H1 (cell line): Measurements from ENCODE around the gene CDT1. TPM values are rescaled to one million over a fixed set of nuclear protein-coding genes. Genes with fewer than 3 reads are reported as not detected.

ENCODE experiments used
- JUN ChIP-seq: IDR thresholded peaks from 2 replicates; pipeline ENCODE4 v1.6.1; 2011; ENCODE audit warnings: low read depth, mild to moderate bottlenecking, improper control_type of control experiment, low read length
- KDM4A ChIP-seq: IDR thresholded peaks from one replicate; pipeline ENCODE4 v1.7.1; 2012; ENCODE audit warnings: low read depth, mild to moderate bottlenecking, moderate library complexity, low read length, inconsistent platforms; ENCODE audit not compliant: severe bottlenecking
- POLR2AphosphoS5 ChIP-seq: IDR thresholded peaks from 2 replicates; pipeline ENCODE4 v1.6.1; 2011; ENCODE audit warnings: low read depth, low read length
- RAD21 ChIP-seq, 2 experiments: IDR thresholded peaks in 1 of 2; conservative IDR thresholded peaks in 1 of 2; 2 replicates each; pipeline ENCODE4 v1.6.1; 2011; ENCODE audit warnings: low read depth in 2 of 2, low read length in 2 of 2, improper control_type of control experiment in 1 of 2, inconsistent platforms in 1 of 2, mild to moderate bottlenecking in 1 of 2, moderate library complexity in 1 of 2
- RBBP5 ChIP-seq: IDR thresholded peaks from 2 replicates; pipeline ENCODE4 v1.7.1; 2012; ENCODE audit warnings: low read depth, mild to moderate bottlenecking, inconsistent platforms, low read length, moderate library complexity, borderline replicate concordance
- TAF1 ChIP-seq: IDR thresholded peaks from 2 replicates; pipeline ENCODE4 v1.6.1; 2011; ENCODE audit warnings: mild to moderate bottlenecking, low read depth, low read length
- polyA plus RNA-seq, 7 experiments: library from polyadenylated mRNA; depleted of rRNA in 3 of 7; stranded (reverse) in 5 of 7; unstranded in 2 of 7; fragments of >200 nt in 5 of 7; fragments of 200-250 nt in 2 of 7; gene quantifications; 1 replicate in 5 of 7; 2 replicates in 1 of 7; 4 replicates in 1 of 7; pipeline versions ENCODE4 v1.2.1 to v1.2.3, GENCODE V29; 2011 to 2013; ENCODE audit warnings: missing spikeins in 2 of 7, mixed read lengths in 2 of 7
- total RNA-seq: library from RNA; stranded (reverse); fragmentation: NEBNext Ultra II Directional; extraction: Animal tissue kit (Norgen Biotek cat#: 25700); gene quantifications from 2 replicates; pipeline ENCODE4 v1.2.1, GENCODE V29; 2021

The CDT1 gene
- total and polyA plus RNA-seq, 2 of the 8 experiments (the other 6 are each of a cell fraction or from before 2014, with no cell fraction given), result 76.7 to 95.4 TPM

DNA sequence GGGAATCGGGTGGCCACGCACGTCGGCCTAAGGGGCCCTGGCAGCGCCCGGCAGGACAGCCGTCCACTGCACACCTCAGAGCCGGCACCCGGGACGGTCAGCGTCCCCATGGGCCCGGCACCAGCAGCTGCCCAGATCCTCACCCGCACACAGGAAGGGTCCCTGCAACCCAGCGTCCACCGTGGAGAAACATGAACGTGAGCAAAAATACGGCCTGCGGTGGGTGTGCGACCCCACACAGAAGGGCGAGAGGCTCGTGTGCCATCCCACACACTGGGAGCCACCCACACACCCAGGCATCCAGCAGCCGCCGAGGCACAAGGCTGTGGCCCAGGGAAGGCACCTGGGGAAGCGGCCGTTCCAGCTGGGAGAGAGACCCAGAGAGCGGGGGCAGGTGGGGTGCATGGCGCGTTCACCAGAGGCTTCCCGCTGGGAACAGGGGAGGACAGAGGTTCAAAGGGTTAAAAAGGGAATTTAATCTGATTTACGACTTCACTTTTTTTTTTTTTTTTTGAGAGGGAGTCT is 25.0 kb upstream of the CDT1 start (continued):
- TF ChIP-seq POLR2AphosphoS5, result no peak
- TF ChIP-seq KDM4A, result no peak
- no peak for TF ChIP-seq RAD21 (IDR thresholded peaks at IDR 0.05 in 1 of 2, conservative IDR thresholded peaks at IDR 0.05 in 1 of 2; ENCODE audit: low read depth in 2 of 2, low read length in 2 of 2)
- no peak for TF ChIP-seq RBBP5
- no peak for TF ChIP-seq TAF1
- no peak for TF ChIP-seq JUN
